ENCODE data around the gene PI4K2A.

Gene PI4K2A

GRCh38 chr10:97607095-97607636 lies 33.3 kb upstream of the PI4K2A start:
- Histone ChIP-seq H3K9ac (ENCODE audit: low read length) (no peak overlapping the region), H3K36me3 (ENCODE audit: control insufficient read depth, insufficient read depth, low read length) (no peaks in the 10 kb centered on the region), H3K27ac (ENCODE audit: low read depth, low read length) (no peak overlapping the region), H3K27me3 (ENCODE audit: control insufficient read depth, insufficient read depth, low read length) (no peaks in the 10 kb centered on the region), H3K9me3 (ENCODE audit: control insufficient read depth, insufficient read depth, low read depth, low read length) (no peaks in the 10 kb centered on the region), H3K4me1 (ENCODE audit: control insufficient read depth, insufficient read depth, low read length) (peaks cover 10% of the 10 kb centered on the region), H3K4me3 (ENCODE audit: low read depth, low read length) (no peak overlapping the region)

GRCh38 chr10:97608991-97609561 lies 31.4 kb upstream of the PI4K2A start:
- no peaks in the 10 kb centered on the region for H3K36me3 ChIP-seq (ENCODE audit: control insufficient read depth, insufficient read depth, low read length)
- no peak overlapping the region for H3K9ac ChIP-seq (ENCODE audit: low read length)
- peaks cover 12% of the 10 kb centered on the region for H3K4me1 ChIP-seq (ENCODE audit: control insufficient read depth, insufficient read depth, low read length)
- no peaks in the 10 kb centered on the region for H3K27me3 ChIP-seq (ENCODE audit: control insufficient read depth, insufficient read depth, low read length)
- no peak overlapping the region for H3K4me3 ChIP-seq (ENCODE audit: low read depth, low read length)
- no peaks in the 10 kb centered on the region for H3K9me3 ChIP-seq (ENCODE audit: control insufficient read depth, insufficient read depth, low read depth, low read length)
- no peak overlapping the region for H3K27ac ChIP-seq (ENCODE audit: low read depth, low read length)

GRCh38 chr10:97611473-97611872 lies 29.0 kb upstream of the PI4K2A start:
- Histone ChIP-seq H3K27ac (ENCODE audit: low read depth, low read length) (no peak overlapping the region), H3K9me3 (ENCODE audit: control insufficient read depth, insufficient read depth, low read depth, low read length) (no peaks in the 10 kb centered on the region), H3K9ac (ENCODE audit: low read length) (no peak overlapping the region), H3K4me1 (ENCODE audit: control insufficient read depth, insufficient read depth, low read length) (peaks cover 12% of the 10 kb centered on the region), H3K36me3 (ENCODE audit: control insufficient read depth, insufficient read depth, low read length) (peaks cover 7% of the 10 kb centered on the region; the same call in 1 of the 2 replicates), H3K4me3 (ENCODE audit: low read depth, low read length) (no peak overlapping the region), H3K27me3 (ENCODE audit: control insufficient read depth, insufficient read depth, low read length) (no peaks in the 10 kb centered on the region)

GRCh38 chr10:97612386-97612785 lies 28.1 kb upstream of the PI4K2A start:
- no peak overlapping the region for H3K27ac ChIP-seq (ENCODE audit: low read depth, low read length)
- no peak overlapping the region for H3K4me3 ChIP-seq (ENCODE audit: low read depth, low read length)
- H3K36me3 ChIP-seq (ENCODE audit: control insufficient read depth, insufficient read depth, low read length): peaks cover 7% of the 10 kb centered on the region; the same call in 1 of the 2 replicates
- H3K9ac ChIP-seq (ENCODE audit: low read length): no peak overlapping the region
- H3K4me1 ChIP-seq (ENCODE audit: control insufficient read depth, insufficient read depth, low read length): peaks cover 12% of the 10 kb centered on the region
- no peaks in the 10 kb centered on the region for H3K27me3 ChIP-seq (ENCODE audit: control insufficient read depth, insufficient read depth, low read length)
- no peaks in the 10 kb centered on the region for H3K9me3 ChIP-seq (ENCODE audit: control insufficient read depth, insufficient read depth, low read depth, low read length)

GRCh38 chr10:97618285-97618684 lies 22.2 kb upstream of the PI4K2A start:
- Histone ChIP-seq H3K9me3 (ENCODE audit: control insufficient read depth, insufficient read depth, low read depth, low read length) (no peaks in the 10 kb centered on the region), H3K4me3 (ENCODE audit: low read depth, low read length) (no peak overlapping the region), H3K36me3 (ENCODE audit: control insufficient read depth, insufficient read depth, low read length) (peaks cover 7% of the 10 kb centered on the region; the same call in 1 of the 2 replicates), H3K9ac (ENCODE audit: low read length) (no peak overlapping the region), H3K27ac (ENCODE audit: low read depth, low read length) (no peak overlapping the region), H3K27me3 (ENCODE audit: control insufficient read depth, insufficient read depth, low read length) (no peaks in the 10 kb centered on the region), H3K4me1 (ENCODE audit: control insufficient read depth, insufficient read depth, low read length) (no peaks in the 10 kb centered on the region)

- no peak overlapping the region for H3K4me3 ChIP-seq (ENCODE audit: low read depth, low read length)
- H3K36me3 ChIP-seq (ENCODE audit: control insufficient read depth, insufficient read depth, low read length): peaks cover 7% of the 10 kb centered on the region; the same call in 1 of the 2 replicates
- H3K9ac ChIP-seq (ENCODE audit: low read length): no peak overlapping the region
- no peaks in the 10 kb centered on the region for H3K27me3 ChIP-seq (ENCODE audit: control insufficient read depth, insufficient read depth, low read length)
- no peak overlapping the region for H3K27ac ChIP-seq (ENCODE audit: low read depth, low read length)
- H3K4me1 ChIP-seq (ENCODE audit: control insufficient read depth, insufficient read depth, low read length): no peaks in the 10 kb centered on the region
- H3K9me3 ChIP-seq (ENCODE audit: control insufficient read depth, insufficient read depth, low read depth, low read length): no peaks in the 10 kb centered on the region
These were observed 21.7 kb upstream of the PI4K2A start for GRCh38 chr10:97618733-97619132.

GRCh38 chr10:97623277-97623676 lies 17.2 kb upstream of the PI4K2A start:
- Histone ChIP-seq H3K27me3 (ENCODE audit: control insufficient read depth, insufficient read depth, low read length) (no peaks in the 10 kb centered on the region), H3K9ac (ENCODE audit: low read length) (no peak overlapping the region), H3K9me3 (ENCODE audit: control insufficient read depth, insufficient read depth, low read depth, low read length) (no peaks in the 10 kb centered on the region), H3K4me3 (ENCODE audit: low read depth, low read length) (no peak overlapping the region), H3K27ac (ENCODE audit: low read depth, low read length) (no peak overlapping the region), H3K36me3 (ENCODE audit: control insufficient read depth, insufficient read depth, low read length) (no peaks in the 10 kb centered on the region), H3K4me1 (ENCODE audit: control insufficient read depth, insufficient read depth, low read length) (no peaks in the 10 kb centered on the region)

- Histone ChIP-seq H3K9me3 (ENCODE audit: control insufficient read depth, insufficient read depth, low read depth, low read length) (no peaks in the 10 kb centered on the region), H3K27ac (ENCODE audit: low read depth, low read length) (no peak overlapping the region), H3K4me3 (ENCODE audit: low read depth, low read length) (no peak overlapping the region), H3K9ac (ENCODE audit: low read length) (no peak overlapping the region), H3K36me3 (ENCODE audit: control insufficient read depth, insufficient read depth, low read length) (no peaks in the 10 kb centered on the region), H3K27me3 (ENCODE audit: control insufficient read depth, insufficient read depth, low read length) (no peaks in the 10 kb centered on the region), H3K4me1 (ENCODE audit: control insufficient read depth, insufficient read depth, low read length) (no peaks in the 10 kb centered on the region)
These were observed 12.7 kb upstream of the PI4K2A start for GRCh38 chr10:97627731-97628130.

- no peaks in the 10 kb centered on the region for H3K36me3 ChIP-seq (ENCODE audit: control insufficient read depth, insufficient read depth, low read length)
- no peaks in the 10 kb centered on the region for H3K27me3 ChIP-seq (ENCODE audit: control insufficient read depth, insufficient read depth, low read length)
- H3K9me3 ChIP-seq (ENCODE audit: control insufficient read depth, insufficient read depth, low read depth, low read length): no peaks in the 10 kb centered on the region
- no peak overlapping the region for H3K27ac ChIP-seq (ENCODE audit: low read depth, low read length)
- no peaks in the 10 kb centered on the region for H3K4me1 ChIP-seq (ENCODE audit: control insufficient read depth, insufficient read depth, low read length)
- H3K9ac ChIP-seq (ENCODE audit: low read length): no peak overlapping the region
- no peak overlapping the region for H3K4me3 ChIP-seq (ENCODE audit: low read depth, low read length)
These were observed 12.2 kb upstream of the PI4K2A start for GRCh38 chr10:97628228-97628627.

GRCh38 chr10:97629289-97629688 lies 11.2 kb upstream of the PI4K2A start:
- Histone ChIP-seq H3K27me3 (ENCODE audit: control insufficient read depth, insufficient read depth, low read length) (no peaks in the 10 kb centered on the region), H3K4me1 (ENCODE audit: control insufficient read depth, insufficient read depth, low read length) (peaks cover 3% of the 10 kb centered on the region; the same call in 1 of the 2 replicates), H3K36me3 (ENCODE audit: control insufficient read depth, insufficient read depth, low read length) (no peaks in the 10 kb centered on the region), H3K27ac (ENCODE audit: low read depth, low read length) (no peak overlapping the region), H3K9me3 (ENCODE audit: control insufficient read depth, insufficient read depth, low read depth, low read length) (no peaks in the 10 kb centered on the region), H3K9ac (ENCODE audit: low read length) (no peak overlapping the region), H3K4me3 (ENCODE audit: low read depth, low read length) (no peak overlapping the region)

- Histone ChIP-seq H3K9ac (ENCODE audit: low read length) (no peak overlapping the region), H3K27ac (ENCODE audit: low read depth, low read length) (no peak overlapping the region), H3K4me1 (ENCODE audit: control insufficient read depth, insufficient read depth, low read length) (peaks cover 3% of the 10 kb centered on the region; the same call in 1 of the 2 replicates), H3K4me3 (ENCODE audit: low read depth, low read length) (no peak overlapping the region), H3K9me3 (ENCODE audit: control insufficient read depth, insufficient read depth, low read depth, low read length) (no peaks in the 10 kb centered on the region), H3K27me3 (ENCODE audit: control insufficient read depth, insufficient read depth, low read length) (no peaks in the 10 kb centered on the region), H3K36me3 (ENCODE audit: control insufficient read depth, insufficient read depth, low read length) (no peaks in the 10 kb centered on the region)
These were observed 9.4 kb upstream of the PI4K2A start for GRCh38 chr10:97631098-97631497.

Data from HUES6 (cell line).